A172 (cell line): ENCODE results near the gene VAMP2. TPM values are rescaled to one million over a fixed set of nuclear protein-coding genes. Genes with fewer than 3 reads are reported as not detected.

Source experiments
- DNase-seq: peaks from one replicate; pipeline ENCODE4 v3.0.0-alpha.2; 2015; ENCODE audit warnings: low spot score
- total RNA-seq: library from RNA; depleted of rRNA; stranded (reverse); fragments of >200 nt; shearing (Covaris generic); gene quantifications from 2 replicates; pipeline ENCODE4 v1.2.3, GENCODE V29; 2014; rRNA removed

The VAMP2 gene
- total RNA-seq, 1 experiment from 2014 or later = 1.9 TPM

DNA sequence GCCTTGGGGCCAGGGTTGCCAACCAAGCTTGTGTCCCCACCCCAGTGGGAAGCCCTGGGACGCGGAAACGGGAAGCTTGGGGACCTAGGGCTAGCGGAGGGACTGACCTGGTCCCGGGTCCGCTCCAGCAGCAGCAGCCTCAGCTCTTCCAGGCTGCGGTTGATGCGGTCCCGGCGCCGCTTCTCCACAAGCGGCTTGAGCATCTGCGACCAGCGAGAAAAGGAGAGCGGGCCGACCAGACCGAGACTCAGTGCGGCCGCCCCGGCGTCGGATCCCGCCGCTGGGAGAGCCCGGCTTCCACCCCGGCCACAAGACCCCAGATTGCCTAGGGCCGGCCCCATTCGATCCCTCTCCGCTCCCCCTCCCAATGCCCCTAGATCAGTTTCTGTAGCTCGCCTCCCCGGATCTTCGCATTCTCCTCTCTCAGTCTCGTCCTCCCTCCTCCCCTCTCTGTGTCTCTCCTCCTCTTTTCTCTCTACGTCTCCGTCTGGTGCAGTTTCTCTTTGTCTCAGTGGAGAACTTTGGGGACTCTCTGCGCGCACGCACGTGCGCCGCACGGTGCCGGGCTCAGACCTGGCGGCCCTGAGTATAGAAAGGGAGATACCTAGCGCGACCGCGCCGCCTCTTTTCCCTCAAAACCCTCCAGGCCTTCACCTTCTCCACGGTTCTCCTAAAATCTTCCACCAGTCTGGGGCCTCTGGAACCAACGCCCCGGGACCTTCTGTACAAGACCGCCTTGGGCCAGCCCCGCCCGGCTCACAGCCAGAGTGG lies 39.6 kb downstream of the VAMP2 start:
- peak; percentile 16 for DNase-seq

DNA sequence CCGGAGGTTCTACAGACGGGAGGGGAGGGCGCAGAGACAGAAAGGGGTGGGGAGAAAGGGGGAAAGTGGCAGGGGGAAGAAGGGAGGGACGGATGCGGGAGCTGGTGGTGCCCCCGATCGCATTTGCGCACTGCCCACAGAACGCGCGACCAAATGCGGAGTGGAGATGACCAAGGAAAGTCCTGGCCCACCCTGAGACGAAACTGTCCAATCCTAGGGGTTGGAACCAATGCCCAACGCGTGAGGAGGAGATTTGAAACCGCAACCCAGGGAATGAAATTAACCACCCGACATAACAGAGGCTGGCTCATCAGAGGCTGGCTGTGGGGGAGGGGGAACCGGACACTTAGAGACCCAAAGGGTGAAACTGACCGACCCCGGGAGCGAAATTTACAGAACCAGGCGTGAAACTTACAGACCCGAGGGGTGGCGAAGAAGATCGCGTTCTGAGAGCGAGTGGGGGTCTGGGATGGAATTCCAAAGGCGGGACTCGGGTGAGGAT lies 40.3 kb downstream of the VAMP2 start:
- DNase-seq = peak; percentile 56

DNA sequence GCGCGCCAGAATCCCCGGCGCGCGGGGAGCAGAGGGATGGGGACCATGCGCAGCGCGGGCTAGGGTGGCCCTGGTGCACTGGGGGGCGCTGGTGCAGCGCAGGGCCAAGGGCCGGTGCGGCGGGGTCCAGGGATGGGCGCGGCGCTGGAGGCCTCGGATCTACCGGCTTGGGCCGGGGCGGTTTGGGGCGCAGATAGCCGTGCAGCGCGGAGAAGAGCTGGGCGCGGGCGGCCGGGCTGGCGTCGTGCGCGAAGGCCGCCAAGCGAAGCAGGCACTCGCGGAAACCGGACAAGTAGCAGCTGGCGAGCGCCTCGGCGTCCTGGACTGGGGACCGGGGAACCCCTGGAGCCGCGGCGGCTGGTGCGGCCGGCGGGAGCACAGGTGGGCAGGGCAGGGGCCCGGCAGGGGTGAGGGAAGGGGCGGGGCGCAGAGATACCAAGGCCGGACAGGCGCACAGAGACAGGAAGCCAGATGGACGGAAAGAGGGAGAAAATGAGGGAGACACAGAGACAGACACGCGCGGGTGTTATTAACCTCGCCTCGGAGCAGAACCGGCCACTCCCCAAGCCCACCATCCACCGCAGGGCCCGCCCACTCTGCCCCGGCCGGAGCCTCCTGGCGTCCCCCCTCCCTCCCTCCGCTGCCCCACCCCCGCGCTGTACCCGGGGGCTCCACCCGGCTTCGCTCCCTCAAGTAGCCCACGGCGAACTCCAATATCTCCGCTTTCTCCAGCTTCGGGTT lies 40.9 kb downstream of the VAMP2 start:
- DNase-seq = peak; percentile 53

DNA sequence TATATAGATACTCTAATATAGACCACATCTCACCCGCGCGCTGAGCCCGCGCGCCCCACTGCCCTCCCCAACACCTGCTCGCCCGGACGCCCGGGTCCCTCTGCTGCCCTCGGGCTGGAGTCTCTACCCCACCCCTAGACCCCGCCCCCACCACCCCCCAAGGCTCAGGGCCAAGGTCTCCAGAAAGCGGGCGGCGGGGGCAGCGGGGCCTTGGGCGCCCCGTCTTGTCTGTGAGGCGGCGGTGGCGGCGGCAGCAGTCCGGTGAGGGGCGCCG lies 41.4 kb downstream of the VAMP2 start:
- no peak for DNase-seq

DNA sequence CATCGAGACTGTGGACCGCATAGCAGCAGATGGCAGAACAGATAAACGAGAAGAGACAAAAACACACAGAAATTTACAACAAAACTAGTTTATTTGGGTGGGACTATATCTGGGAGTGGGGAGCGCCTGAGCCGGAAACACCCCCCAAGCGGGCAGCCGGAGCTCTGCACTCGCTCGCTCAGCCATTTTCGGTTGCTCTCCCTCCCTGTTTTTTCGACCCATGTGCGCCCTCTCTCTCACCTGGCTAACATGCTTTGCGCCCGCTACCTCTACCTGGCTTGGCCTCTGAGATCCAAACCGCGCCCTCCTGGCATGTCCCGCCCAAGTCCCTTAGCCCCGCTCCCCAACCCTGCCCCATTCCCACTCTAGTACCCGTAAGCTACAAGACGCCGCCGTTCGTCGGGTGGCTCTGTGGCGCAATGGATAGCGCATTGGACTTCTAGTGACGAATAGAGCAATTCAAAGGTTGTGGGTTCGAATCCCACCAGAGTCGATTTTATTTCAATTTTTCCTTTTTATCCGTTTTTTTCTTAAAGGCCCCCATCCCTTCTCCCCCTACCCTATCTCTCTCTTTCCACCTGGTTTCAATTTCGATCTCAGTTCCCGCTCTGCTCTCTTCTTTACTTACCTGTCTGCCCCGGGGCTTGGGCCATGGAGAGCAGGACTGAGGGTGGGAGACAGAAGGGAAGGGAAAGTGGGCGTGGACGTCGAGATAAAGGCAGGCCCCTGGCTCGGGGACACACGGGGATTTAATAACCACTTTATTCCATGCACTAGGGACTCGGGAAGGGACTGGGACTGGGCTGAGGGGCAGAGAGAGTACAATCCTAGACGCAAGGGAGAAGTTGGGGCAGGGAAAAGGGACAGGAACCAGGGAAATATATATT lies 42.0 kb downstream of the VAMP2 start:
- peak; percentile 82 for DNase-seq

DNA sequence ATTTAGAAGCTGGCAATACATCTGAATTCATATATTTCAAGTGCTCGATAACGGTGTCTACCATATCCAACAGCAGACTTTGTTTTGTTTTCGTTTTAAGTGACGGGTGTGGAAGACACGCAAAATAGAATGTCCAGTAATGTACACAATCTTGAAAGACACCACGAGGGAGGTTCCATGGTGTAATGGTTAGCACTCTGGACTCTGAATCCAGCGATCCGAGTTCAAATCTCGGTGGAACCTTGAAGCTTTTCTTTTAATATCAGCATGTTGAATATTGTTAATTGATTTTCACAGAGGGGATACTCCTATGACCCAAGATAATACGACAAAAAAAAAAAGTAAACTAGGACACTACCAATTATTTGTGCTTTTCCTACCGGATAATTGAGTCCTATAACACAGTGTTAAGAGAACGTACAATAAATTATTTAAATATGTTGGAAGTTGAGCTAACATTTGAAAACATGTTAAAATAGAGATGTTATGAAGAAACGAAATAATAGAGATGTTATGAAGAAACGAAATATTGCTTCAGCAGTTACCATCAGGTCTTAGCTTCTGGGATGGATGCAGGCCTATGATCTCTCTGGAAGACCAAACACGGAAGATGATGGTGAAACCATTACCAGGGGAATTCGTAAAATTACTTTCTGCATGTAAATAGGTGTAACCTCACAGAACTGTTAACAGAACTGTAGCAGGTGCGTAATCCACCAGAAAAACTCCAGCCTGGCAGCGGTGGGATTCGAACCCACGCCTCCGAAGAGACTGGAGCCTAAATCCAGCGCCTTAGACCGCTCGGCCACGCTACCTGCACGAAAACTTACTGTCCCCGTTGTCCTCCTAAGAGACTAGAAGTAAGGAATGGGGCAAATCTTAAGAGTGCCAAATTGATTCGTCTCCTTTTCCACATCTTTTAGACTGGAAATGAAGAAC lies 42.9 kb downstream of the VAMP2 start:
- peak; percentile 97 for DNase-seq

DNA sequence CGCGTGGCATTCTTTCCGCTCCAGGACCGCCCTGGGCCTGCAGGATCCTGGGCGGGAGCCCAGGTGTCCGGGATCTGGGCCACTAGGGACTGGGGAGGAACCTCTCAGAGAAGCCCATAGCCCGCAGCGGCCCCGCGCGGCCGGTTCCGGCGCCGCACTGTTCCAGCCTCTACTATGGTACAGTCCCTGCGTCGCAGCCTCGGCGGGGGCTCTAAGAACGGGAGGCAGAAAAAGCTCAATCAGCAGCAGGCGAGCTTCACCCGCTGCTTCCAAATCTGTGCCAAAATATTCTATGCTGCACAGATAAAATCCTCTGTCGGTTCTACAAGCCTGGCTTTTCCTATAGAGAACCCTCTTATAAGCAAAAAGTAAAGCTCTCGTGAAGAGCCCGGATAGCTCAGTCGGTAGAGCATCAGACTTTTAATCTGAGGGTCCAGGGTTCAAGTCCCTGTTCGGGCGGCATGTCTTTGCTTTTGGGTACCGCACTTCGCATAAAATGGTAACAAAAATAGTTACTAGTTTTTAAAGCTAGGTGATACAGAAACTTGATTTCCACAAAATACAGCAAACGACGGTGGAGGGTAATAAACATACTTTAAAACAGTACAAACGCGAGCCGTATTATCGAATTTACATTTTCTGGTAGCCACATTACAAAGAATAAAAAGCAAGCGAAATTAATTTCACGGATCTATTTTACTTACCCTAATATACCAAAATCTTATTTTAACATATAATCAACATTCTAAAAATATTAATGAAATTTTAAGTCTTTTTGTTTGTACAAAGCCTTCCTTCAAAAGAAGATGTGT lies 43.8 kb downstream of the VAMP2 start:
- DNase-seq = peak; percentile 88

DNA sequence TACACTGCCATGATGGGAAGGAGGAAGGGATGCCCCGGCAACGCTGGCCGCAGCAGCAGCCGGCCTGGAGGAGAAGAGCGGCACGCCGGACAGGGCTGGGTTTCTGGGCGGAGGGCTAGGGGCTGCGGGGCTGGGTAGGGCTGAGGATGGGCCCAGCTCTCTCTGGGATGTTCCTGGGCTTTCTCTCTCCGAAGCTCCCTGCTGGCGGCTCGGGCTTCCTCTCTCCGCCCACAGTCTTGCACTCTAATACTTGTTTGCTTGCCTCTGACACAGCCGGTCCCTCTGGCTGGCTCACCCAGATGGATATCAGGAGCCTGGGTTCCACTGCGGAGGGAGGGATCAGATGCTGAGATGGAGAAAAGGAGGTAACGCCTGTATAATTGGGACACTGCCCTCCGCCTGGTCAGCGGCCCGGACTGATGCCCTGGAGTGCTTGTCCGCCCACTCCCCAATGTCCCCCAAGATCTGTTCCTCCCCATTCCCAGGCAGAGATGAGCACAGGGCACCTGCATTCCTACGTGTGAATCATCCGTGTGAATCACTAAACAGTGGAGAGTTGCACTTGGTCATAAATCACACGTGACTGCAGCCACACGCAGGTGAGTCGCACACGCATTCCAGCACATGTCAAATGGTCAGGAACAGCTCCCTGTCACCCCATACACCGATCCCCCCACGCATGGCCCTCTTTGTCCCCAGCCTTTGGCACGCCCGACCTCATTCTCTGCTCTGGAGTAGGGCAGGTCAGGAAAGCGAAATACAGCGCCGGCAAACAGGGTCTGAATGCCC lies 44.6 kb downstream of the VAMP2 start, which contains the start of gene ALOXE3:
Gene ALOXE3, minus strand, starts transcription at position 535 of the 789 bp plus-strand sequence. Its CDS starts 524 bp downstream, at position 11.
- peak; percentile 83 for DNase-seq

DNA sequence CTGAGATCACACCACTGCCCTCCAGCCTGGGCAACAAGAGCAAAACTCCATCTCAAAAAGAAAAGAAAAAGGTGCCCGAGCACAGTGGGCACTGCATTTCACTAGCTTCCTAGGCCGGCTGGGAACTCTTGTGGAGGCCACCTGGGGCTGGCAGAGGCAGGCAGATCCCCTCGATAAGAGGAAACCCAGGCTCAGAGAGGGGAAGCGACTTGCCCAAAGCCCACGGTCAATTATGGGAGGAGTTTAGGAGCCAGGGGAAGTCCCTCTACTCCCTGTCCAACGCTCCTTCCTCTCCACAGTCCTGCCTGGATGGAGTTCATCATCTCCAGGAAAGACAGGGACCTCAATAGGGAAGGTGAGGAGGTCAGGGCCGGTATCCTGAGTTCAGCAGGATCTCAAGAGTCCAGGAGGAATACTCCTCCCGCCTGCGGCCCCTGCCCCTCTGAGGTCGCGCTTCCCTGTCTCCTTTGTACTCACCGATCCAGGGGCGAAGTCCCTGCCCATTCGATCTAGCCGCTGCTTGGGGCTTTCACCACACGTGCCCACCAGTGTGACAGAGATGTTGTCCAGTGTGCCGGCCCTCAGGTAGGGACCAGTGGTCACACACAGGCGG lies 45.3 kb downstream of the VAMP2 start:
- DNase-seq = no peak

DNA sequence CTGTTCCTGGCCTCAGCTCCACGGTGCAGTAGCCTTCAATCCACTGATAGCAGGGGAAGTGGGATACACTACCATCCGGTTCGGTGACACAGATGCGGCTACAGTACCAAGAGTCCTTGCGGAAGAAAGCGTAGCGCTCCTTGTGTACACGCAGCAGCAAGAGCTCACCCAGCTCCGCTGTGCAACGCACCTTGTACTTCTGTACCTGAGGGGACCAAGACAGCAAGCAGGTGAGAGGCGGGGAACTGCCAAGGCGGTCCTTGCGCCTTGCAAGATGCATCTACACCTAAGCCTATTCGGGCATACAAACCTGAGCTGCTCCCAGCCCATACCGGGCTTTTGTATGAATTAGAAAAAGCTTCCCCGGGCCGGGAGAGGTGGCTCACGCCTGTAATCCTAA lies 46.0 kb downstream of the VAMP2 start:
- DNase-seq = no peak

DNA sequence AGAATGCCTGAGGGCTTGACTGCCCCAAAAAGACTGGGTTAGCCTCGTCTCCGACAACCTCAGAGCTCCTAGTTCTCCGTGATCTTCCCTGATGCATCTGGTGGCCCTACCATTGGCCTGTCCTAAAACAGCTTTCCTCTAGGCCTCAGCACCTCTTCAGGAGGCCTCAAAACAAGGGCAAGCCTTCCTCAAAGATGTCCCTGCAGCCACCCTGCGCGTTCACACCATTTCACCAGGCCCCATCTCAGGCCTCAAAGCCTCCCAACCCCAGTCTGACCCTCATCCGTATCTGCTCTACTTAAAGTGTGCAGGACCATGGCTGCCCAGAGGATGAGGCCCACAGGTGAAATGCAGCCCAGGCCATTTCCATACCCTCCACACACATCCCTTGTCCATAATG lies 51.8 kb downstream of the VAMP2 start:
- no peak for DNase-seq

DNA sequence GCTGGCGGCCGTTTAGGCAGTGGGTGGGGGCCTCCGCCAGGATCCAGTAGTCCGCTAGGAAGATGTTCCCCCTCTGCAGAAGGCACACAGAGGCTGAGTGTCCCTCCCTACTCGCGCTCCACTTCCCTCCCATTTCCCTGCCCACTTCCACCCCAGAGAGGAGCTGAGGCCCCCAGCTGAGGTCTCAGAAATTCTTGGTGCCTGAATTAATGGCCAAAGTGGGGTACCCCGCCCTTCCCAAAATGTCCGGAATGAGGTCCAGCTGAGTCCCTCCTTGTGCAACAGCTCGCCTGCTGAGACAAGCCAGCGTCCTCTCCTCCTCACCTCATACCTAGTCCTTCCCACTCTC lies 52.3 kb downstream of the VAMP2 start:
- DNase-seq = no peak

DNA sequence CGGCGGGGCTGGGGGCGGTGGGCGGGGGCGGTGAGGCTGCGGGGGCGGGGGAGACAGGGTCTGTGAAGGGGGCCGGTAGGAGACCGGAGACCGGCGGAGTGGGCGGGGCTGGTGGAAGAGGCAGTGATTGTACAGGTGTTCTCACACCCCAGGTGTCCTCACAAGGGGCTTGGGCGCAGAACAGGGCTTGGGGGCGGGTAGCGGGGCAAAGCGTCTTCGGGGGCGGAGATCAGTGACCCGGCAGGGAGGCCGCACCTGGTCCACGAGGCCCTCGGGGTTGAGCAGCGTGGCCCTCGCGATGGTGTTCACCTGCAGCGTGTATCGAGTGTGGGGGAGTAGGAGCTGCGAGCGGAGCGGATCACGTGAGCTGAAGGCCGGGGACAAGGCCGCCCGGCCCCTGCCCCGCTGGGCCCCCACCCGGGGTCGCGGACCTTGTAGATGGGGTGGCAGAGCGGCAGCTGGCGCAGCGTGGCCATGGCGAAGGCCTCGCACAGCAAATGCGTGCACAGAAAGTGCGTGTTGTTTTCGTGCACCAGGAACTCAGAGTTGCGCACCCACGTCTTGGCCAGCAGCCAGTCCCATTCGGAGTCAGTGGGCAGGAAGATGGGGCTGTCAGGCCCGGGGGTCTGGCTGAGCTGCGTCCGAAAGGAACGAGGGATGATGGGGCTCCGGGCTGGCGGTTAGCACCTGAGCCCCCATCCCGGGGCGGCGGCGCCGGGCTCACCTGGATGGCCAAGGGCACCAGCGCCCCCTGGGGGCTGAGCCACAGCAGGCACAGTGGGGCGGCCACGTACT lies 52.9 kb downstream of the VAMP2 start:
- DNase-seq = no peak

Other genes starting within 250 kb of the VAMP2 start
- 1.5 and 1.8 TPM in 2 replicates for gene RNF227, start 246.7 kb downstream of the VAMP2 start, total RNA-seq
- 0.38 and 0.55 TPM in 2 replicates for gene KCNAB3, start 233.1 kb downstream of the VAMP2 start, total RNA-seq
- gene TRAPPC1, start 231.0 kb downstream of the VAMP2 start, total RNA-seq = 54.2 and 64.2 TPM in 2 replicates
- gene CNTROB, start 230.7 kb downstream of the VAMP2 start, total RNA-seq = 34.5 and 35.4 TPM in 2 replicates
- not detected in 2 replicates for gene GUCY2D, start 160.3 kb downstream of the VAMP2 start, total RNA-seq
- 0.14 TPM in 1 of 2 replicates, not detected in the other for gene ALOX15B, start 123.9 kb downstream of the VAMP2 start, total RNA-seq
- gene ALOX12B, start 75.2 kb downstream of the VAMP2 start, total RNA-seq = not detected in 2 replicates
- 0.05 TPM in 1 of 2 replicates, not detected in the other for gene ALOXE3, start 44.4 kb downstream of the VAMP2 start, total RNA-seq
- not detected in 2 replicates for gene HES7, start 38.8 kb downstream of the VAMP2 start, total RNA-seq
- 6.9 and 7.5 TPM in 2 replicates for gene PER1, start 10.5 kb downstream of the VAMP2 start, total RNA-seq
- gene TMEM107, start 13.4 kb upstream of the VAMP2 start, total RNA-seq = 35.8 and 39.3 TPM in 2 replicates
- 8.8 and 10.9 TPM in 2 replicates for gene BORCS6, start 27.2 kb upstream of the VAMP2 start, total RNA-seq
- 110 and 114 TPM in 2 replicates for gene AURKB, start 47.6 kb upstream of the VAMP2 start, total RNA-seq
- gene CTC1, start 85.1 kb upstream of the VAMP2 start, total RNA-seq = 3.2 and 7.7 TPM in 2 replicates
- 28.0 and 29.3 TPM in 2 replicates for gene PFAS, start 86.3 kb upstream of the VAMP2 start, total RNA-seq
- 12.1 and 17.4 TPM in 2 replicates for gene RANGRF, start 125.7 kb upstream of the VAMP2 start, total RNA-seq
- gene SLC25A35, start 132.5 kb upstream of the VAMP2 start, total RNA-seq = 0.60 and 3.2 TPM in 2 replicates
- gene ARHGEF15, start 147.3 kb upstream of the VAMP2 start, total RNA-seq = not detected in 2 replicates
- gene ODF4, start 176.9 kb upstream of the VAMP2 start, total RNA-seq = not detected in 2 replicates
- gene RPL26, start 220.2 kb upstream of the VAMP2 start, total RNA-seq = 4,408 and 5,921 TPM in 2 replicates
- gene RNF222, start 234.9 kb upstream of the VAMP2 start, total RNA-seq = not detected in 2 replicates